ENCODE results near the gene RMND5B. TPM values are rescaled to one million over a fixed set of nuclear protein-coding genes. Genes with fewer than 3 reads are reported as not detected.
A peak's percentile ranks its signal among the peaks of the same experiment; 100 is the strongest.

The RMND5B gene
- polyA plus RNA-seq, 3 donors, result 34.2 to 39.6 (median 36.4) TPM

- no peak for DNase-seq
Observed at GRCh38 chr5:178110511-178110910, 20.3 kb upstream of the RMND5B start.

- DNase-seq, result no peak
Observed at GRCh38 chr5:178111925-178112324, 18.9 kb upstream of the RMND5B start.

GRCh38 chr5:178112545-178112944, 18.3 kb upstream of the RMND5B start:
- no peak for DNase-seq

- DNase-seq, result peak; percentile 78
Observed at GRCh38 chr5:178113141-178113787, 17.6 kb upstream of the RMND5B start, which contains the start of gene N4BP3. TSS of gene N4BP3 (plus strand) at chr5:178113532. CDS start at chr5:178119584, 6,052 bp downstream.

- DNase-seq, result no peak
Observed at GRCh38 chr5:178113841-178114324, 16.9 kb upstream of the RMND5B start.

GRCh38 chr5:178114325-178115135, 16.3 kb upstream of the RMND5B start:
- no peak for DNase-seq

- no peak for DNase-seq
Observed at GRCh38 chr5:178115136-178115813, 15.5 kb upstream of the RMND5B start.

GRCh38 chr5:178115814-178116142, 15.0 kb upstream of the RMND5B start:
- no peak for DNase-seq

- DNase-seq, result no peak
Observed at GRCh38 chr5:178116143-178116885, 14.5 kb upstream of the RMND5B start.

- no peak for DNase-seq
Observed at GRCh38 chr5:178117923-178118701, 12.7 kb upstream of the RMND5B start.

GRCh38 chr5:178119915-178120606, 10.8 kb upstream of the RMND5B start:
- DNase-seq, result no peak

- DNase-seq, result peak; percentile 89
Observed at GRCh38 chr5:178120607-178121357, 10.0 kb upstream of the RMND5B start.

- DNase-seq, result no peak
Observed at GRCh38 chr5:178121391-178122276, 9.2 kb upstream of the RMND5B start.

- no peak for DNase-seq
Observed at GRCh38 chr5:178122346-178122745, 8.5 kb upstream of the RMND5B start.

- no peak for DNase-seq
Observed at GRCh38 chr5:178123094-178123965, 7.5 kb upstream of the RMND5B start.

GRCh38 chr5:178123966-178124925, 6.6 kb upstream of the RMND5B start:
- no peak for DNase-seq

Measured in renal pelvis (tissue), 4 donors.